A549 (cell line): ENCODE measurements around the gene MRPS33.

Source experiments
- CEBPB ChIP-seq, 2 experiments: fragments of >200 bp in 1 of 2; sonication (Bioruptor Twin) in 1 of 2; formaldehyde crosslinking in 1 of 2; IDR thresholded peaks; 2 replicates each; pipeline ENCODE4 v1.6.1; 2012 to 2016
- EP300 ChIP-seq, 2 experiments: fragments of >200 bp; sonication (Bioruptor Twin); formaldehyde crosslinking; IDR thresholded peaks; 2 replicates in 1 of 2; 3 replicates in 1 of 2; pipeline ENCODE4 v1.6.1; 2016 to 2017
- TF ChIP-seq, protein P1 (sequence below): fragments of >200 bp; sonication (Bioruptor Twin); formaldehyde crosslinking; IDR thresholded peaks from 3 replicates; pipeline ENCODE4 v1.5.1; 2016

DNA sequence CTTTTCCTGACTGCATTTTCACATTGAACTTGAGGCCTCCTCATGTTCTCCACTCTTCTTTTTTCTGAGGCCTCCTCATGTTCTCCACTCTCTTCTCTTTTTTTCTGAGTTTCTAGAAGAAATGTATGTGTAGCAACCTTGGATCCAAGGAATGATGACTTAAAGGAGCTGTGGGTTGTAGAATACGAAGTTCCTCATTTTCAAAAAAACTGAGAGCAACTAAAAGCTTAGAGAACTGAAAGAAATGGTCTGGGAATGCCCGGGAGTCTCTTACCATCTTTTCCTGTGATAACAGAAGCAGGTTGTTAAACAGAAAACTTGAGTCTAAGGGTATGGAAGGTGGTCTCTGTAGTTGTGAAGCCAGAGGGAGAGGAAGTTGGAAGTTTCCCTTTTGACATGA lies 32.8 kb downstream of the MRPS33 start:
- TF ChIP-seq, protein P1, sequence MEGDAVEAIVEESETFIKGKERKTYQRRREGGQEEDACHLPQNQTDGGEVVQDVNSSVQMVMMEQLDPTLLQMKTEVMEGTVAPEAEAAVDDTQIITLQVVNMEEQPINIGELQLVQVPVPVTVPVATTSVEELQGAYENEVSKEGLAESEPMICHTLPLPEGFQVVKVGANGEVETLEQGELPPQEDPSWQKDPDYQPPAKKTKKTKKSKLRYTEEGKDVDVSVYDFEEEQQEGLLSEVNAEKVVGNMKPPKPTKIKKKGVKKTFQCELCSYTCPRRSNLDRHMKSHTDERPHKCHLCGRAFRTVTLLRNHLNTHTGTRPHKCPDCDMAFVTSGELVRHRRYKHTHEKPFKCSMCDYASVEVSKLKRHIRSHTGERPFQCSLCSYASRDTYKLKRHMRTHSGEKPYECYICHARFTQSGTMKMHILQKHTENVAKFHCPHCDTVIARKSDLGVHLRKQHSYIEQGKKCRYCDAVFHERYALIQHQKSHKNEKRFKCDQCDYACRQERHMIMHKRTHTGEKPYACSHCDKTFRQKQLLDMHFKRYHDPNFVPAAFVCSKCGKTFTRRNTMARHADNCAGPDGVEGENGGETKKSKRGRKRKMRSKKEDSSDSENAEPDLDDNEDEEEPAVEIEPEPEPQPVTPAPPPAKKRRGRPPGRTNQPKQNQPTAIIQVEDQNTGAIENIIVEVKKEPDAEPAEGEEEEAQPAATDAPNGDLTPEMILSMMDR: no peak
- TF ChIP-seq CEBPB (IDR thresholded peaks at IDR 0.05) (no peak), EP300 (IDR thresholded peaks at IDR 0.05) (no peak)
